Kidney (tissue), 14 donors: ENCODE measurements around the gene ADIG. TPM values are rescaled to one million over a fixed set of nuclear protein-coding genes. Genes with fewer than 3 reads are reported as not detected.

Experiments used
- DNase-seq, 5 donors: peaks; one replicate each; pipeline ENCODE4 v3.0.0-alpha.2; 2013 to 2020
- FAIRE-seq: peaks from 2 replicates; lab custom pipeline; 2012; peaks lifted over from hg19 to GRCh38; lab: Jason Lieb, UNC
- H3K27ac ChIP-seq, 2 donors: one replicate each; pipeline ENCODE4 v1.7.0; 2013; ENCODE audit warnings: low read depth in 2 of 2, low read length in 2 of 2, inconsistent platforms in 1 of 2
- H3K27me3 ChIP-seq: one replicate; pipeline ENCODE4 v1.7.1; 2013; ENCODE audit warnings: low read length, inconsistent platforms; ENCODE audit not compliant: control insufficient read depth, insufficient read depth
- H3K36me3 ChIP-seq, 3 donors: one replicate each; pipeline versions ENCODE4 v1.7.0 to v1.7.1; 2013; ENCODE audit warnings: low read length in 3 of 3, control low read depth in 1 of 3, inconsistent platforms in 1 of 3; ENCODE audit not compliant: insufficient read depth in 3 of 3, control insufficient read depth in 2 of 3
- H3K4me1 ChIP-seq, 3 donors: one replicate each; pipeline versions ENCODE4 v1.7.0 to v1.7.1; 2013; ENCODE audit warnings: low read length in 3 of 3, inconsistent platforms in 1 of 3, low read depth in 1 of 3; ENCODE audit not compliant: control insufficient read depth in 2 of 3, insufficient read depth in 2 of 3
- H3K4me3 ChIP-seq, 3 donors: one replicate each; pipeline versions ENCODE4 v1.7.0 to v1.8.1; 2013; ENCODE audit warnings: low read length in 3 of 3, control low read depth in 1 of 3, inconsistent platforms in 1 of 3
- H3K9ac ChIP-seq, 3 donors: one replicate each; pipeline versions ENCODE4 v1.7.0 to v1.7.1; 2013; ENCODE audit warnings: low read length in 3 of 3, control low read depth in 1 of 3, inconsistent platforms in 1 of 3
- H3K9me3 ChIP-seq, 3 donors: one replicate each; pipeline versions ENCODE4 v1.7.0 to v1.7.1; 2013; ENCODE audit warnings: low read length in 3 of 3, control low read depth in 1 of 3, inconsistent platforms in 1 of 3; ENCODE audit not compliant: control insufficient read depth in 2 of 3, insufficient read depth in 1 of 3
- CTCF ChIP-seq: IDR thresholded peaks from 3 replicates; pipeline ENCODE4 v1.5.1; 2012; ENCODE audit warnings: mild to moderate bottlenecking, moderate library complexity, borderline replicate concordance; ENCODE audit not compliant: insufficient read depth; ENCODE audit errors: extremely low read depth
- intact Hi-C: fragments of 100-400 bp; cut with DNase I; formaldehyde crosslinking; loops from one replicate; pipeline ENCODE4 v1.11.1; 2022
- polyA plus RNA-seq: library from polyadenylated mRNA; stranded (reverse); fragments of 350-450 nt; fragmentation: Illumina TruSeq; extraction: RNeasy Lipid Tissue Mini Kit (QIAGEN cat#74804); gene quantifications from one replicate; pipeline ENCODE4 v1.2.3, GENCODE V29; 2014; ENCODE audit warnings: low read depth, low replicate concordance; ENCODE audit not compliant: insufficient read depth
- total RNA-seq: library from RNA; stranded (reverse); fragmentation: NEBNext Ultra II Directional; extraction: Animal tissue kit (Norgen Biotek cat#: 25700); gene quantifications from one replicate; pipeline ENCODE4 v1.2.1, GENCODE V29; 2021
- donor health status: control.
- donor health status: control.
- donor health status: control.
- donor health status: control.
- donor health status: control.
- donor health status: DM: yes; HTN: yes; CAD: no.
- donor health status: Normal renal cell carcinoma (clear cell type).

The ADIG gene
- total and polyA plus RNA-seq, 2 donors from 2014 or later: 0.58 TPM; not detected in 1

- TF ChIP-seq CTCF: no peak
- Histone ChIP-seq H3K9me3 (no peaks in the 10 kb centered on the region), H3K36me3 (peaks cover 15 to 68% (median 48%) of the 10 kb centered on the region in 3 donors), H3K4me1 (no peaks in the 10 kb centered on the region), H3K9ac (no peak overlapping the region), H3K27me3 (no peaks in the 10 kb centered on the region), H3K4me3 (no peak overlapping the region), H3K27ac (no peak overlapping the region)
- FAIRE-seq: no peak
- no peak for DNase-seq
- intact Hi-C loops: no loop called here
These were observed 43.8 kb upstream of the ADIG start for GRCh38 chr20:38537176-38537575.

DNA sequence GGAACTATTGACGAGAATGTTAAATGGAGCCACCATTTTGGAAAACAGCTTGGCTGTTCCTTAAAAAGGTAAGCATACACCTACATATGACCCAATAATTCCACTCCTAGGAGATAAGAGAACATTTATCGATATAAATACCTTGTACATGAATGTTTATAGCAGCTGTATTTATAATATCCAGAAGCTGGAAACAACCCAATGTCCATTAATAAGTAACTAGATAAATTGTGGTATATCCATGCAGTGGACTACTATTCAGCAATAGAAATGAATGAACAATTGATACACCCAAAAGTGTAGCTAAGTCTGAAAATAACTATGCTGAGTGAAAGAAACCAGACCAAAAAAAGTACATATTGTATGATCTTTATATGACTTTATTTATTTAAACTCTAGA lies 42.2 kb upstream of the ADIG start:
- Histone ChIP-seq H3K36me3 (peaks cover 15 to 68% (median 49%) of the 10 kb centered on the region in 3 donors), H3K27me3 (no peaks in the 10 kb centered on the region), H3K27ac (no peak overlapping the region), H3K9ac (no peak overlapping the region), H3K4me3 (no peak overlapping the region), H3K9me3 (no peaks in the 10 kb centered on the region), H3K4me1 (no peaks in the 10 kb centered on the region)
- TF ChIP-seq CTCF: no peak
- DNase-seq (no peak), FAIRE-seq (no peak)
- intact Hi-C loops: no loop called here

GRCh38 chr20:38543014-38543906 lies 37.7 kb upstream of the ADIG start:
- no peak for FAIRE-seq
- TF ChIP-seq CTCF: no peak
- intact Hi-C loops: no loop called here
- Histone ChIP-seq H3K9ac (no peak overlapping the region), H3K4me1 (no peaks in the 10 kb centered on the region), H3K9me3 (no peaks in the 10 kb centered on the region), H3K27ac (no peak overlapping the region), H3K36me3 (peaks cover 7 to 68% (median 47%) of the 10 kb centered on the region in 3 donors), H3K4me3 (no peak overlapping the region), H3K27me3 (no peaks in the 10 kb centered on the region)
- DNase-seq: no peak
